SK-N-SH (cell line): Measurements from ENCODE around the gene MAP2K5. TPM values are rescaled to one million over a fixed set of nuclear protein-coding genes. Genes with fewer than 3 reads are reported as not detected.

ENCODE experiments used
- CTCF ChIA-PET: fragments of 300-600, 350-600 bp; formaldehyde crosslinking; extraction: SDS; loops from one replicate; lab custom pipeline; 2021; lab: Yijun Ruan, JAX
- POLR2A ChIA-PET: fragments of 350-600 bp; sonication (Branson Sonifier 250); formaldehyde crosslinking; extraction: SDS; loops from one replicate; lab custom pipeline; 2020; ENCODE audit warnings: antibody characterized with exemption, inconsistent platforms; lab: Yijun Ruan, JAX
- DNase-seq: peaks from one replicate; pipeline ENCODE4 v3.0.0; 2012
- H2AFZ ChIP-seq: fragments of 200-600 bp; sonication (generic); 2 replicates; pipeline ENCODE4 v1.8.1; 2016; ENCODE audit warnings: antibody characterized with exemption, mild to moderate bottlenecking, low read depth
- H3F3A ChIP-seq: fragments of 200-600 bp; sonication (generic); replicated peaks from 2 replicates; pipeline ENCODE3; 2016; ENCODE audit warnings: antibody characterized with exemption, mild to moderate bottlenecking; ENCODE audit not compliant: insufficient read depth
- H3K27ac ChIP-seq, 2 experiments: fragments of 200-500 bp in 1 of 2; fragments of 200-600 bp in 1 of 2; sonication (Bioruptor generic) in 1 of 2; sonication (generic), shearing (Covaris generic) in 1 of 2; 2 replicates each; pipeline versions ENCODE4 v1.5.1 to v1.6.1; 2014 to 2016; ENCODE audit warnings: low read depth in 2 of 2, inconsistent platforms in 1 of 2, low read length in 1 of 2, mild to moderate bottlenecking in 1 of 2, mixed read lengths in 1 of 2
- H3K27me3 ChIP-seq: fragments of 200-600 bp; sonication (generic), shearing (Covaris generic); 2 replicates; pipeline ENCODE4 v1.6.1; 2016; ENCODE audit warnings: mixed run types; ENCODE audit not compliant: insufficient read depth
- H3K36me3 ChIP-seq, 2 experiments: fragments of 200-500 bp in 1 of 2; fragments of 200-600 bp in 1 of 2; sonication (Bioruptor generic) in 1 of 2; sonication (generic) in 1 of 2; replicated peaks in 1 of 2; 2 replicates each; pipeline versions ENCODE3 to v1.5.1; 2014 to 2016; ENCODE audit warnings: low read length in 1 of 2, mild to moderate bottlenecking in 1 of 2; ENCODE audit not compliant: insufficient read depth in 2 of 2, control insufficient read depth in 1 of 2
- H3K4me1 ChIP-seq, 2 experiments: fragments of 200-500 bp in 1 of 2; fragments of 200-600 bp in 1 of 2; sonication (Bioruptor generic) in 1 of 2; sonication (generic), shearing (Covaris generic) in 1 of 2; 2 replicates each; pipeline versions ENCODE4 v1.5.1 to v1.6.1; 2014 to 2016; ENCODE audit warnings: low read depth in 1 of 2, low read length in 1 of 2, mixed run types in 1 of 2; ENCODE audit not compliant: insufficient read depth in 2 of 2, control insufficient read depth in 1 of 2
- H3K4me2 ChIP-seq: fragments of 200-600 bp; sonication (generic), shearing (Covaris generic); 2 replicates; pipeline ENCODE4 v1.6.1; 2017; ENCODE audit warnings: mixed run types
- H3K4me3 ChIP-seq, 2 experiments: fragments of 200-500 bp in 1 of 2; fragments of 200-600 bp in 1 of 2; sonication (Bioruptor generic) in 1 of 2; sonication (generic), shearing (Covaris generic) in 1 of 2; 2 replicates each; pipeline versions ENCODE4 v1.5.1 to v1.8.1; 2014 to 2016; ENCODE audit warnings: low read depth in 2 of 2, inconsistent platforms in 1 of 2, low read length in 1 of 2, mild to moderate bottlenecking in 1 of 2, mixed read lengths in 1 of 2, moderate library complexity in 1 of 2
- H3K79me2 ChIP-seq: fragments of 200-600 bp; sonication (generic); 2 replicates; pipeline ENCODE4 v1.8.1; 2017; ENCODE audit warnings: mild to moderate bottlenecking; ENCODE audit not compliant: insufficient read depth
- H3K9ac ChIP-seq: fragments of 200-600 bp; sonication (generic); 2 replicates; pipeline ENCODE4 v1.6.1; 2017; ENCODE audit warnings: mixed run types
- H3K9me2 ChIP-seq: fragments of 200-600 bp; sonication (generic); 2 replicates; pipeline ENCODE4 v1.6.1; 2017; ENCODE audit warnings: mixed run types
- H3K9me3 ChIP-seq: fragments of 200-600 bp; sonication (generic); 2 replicates; pipeline ENCODE4 v1.6.1; 2017; ENCODE audit warnings: mixed run types, mild to moderate bottlenecking, moderate library complexity
- H4K20me1 ChIP-seq: fragments of 200-600 bp; sonication (generic); 2 replicates; pipeline ENCODE4 v1.6.1; 2017; ENCODE audit warnings: mild to moderate bottlenecking, mixed run types; ENCODE audit not compliant: insufficient read depth
- ELF1 ChIP-seq: IDR thresholded peaks from 2 replicates; pipeline ENCODE4 v1.4.0; 2012
- EP300 ChIP-seq, 2 experiments: IDR thresholded peaks; 2 replicates each; pipeline versions ENCODE4 v1.4.0 to v1.6.1; 2012; ENCODE audit warnings: borderline replicate concordance in 1 of 2, low read depth in 1 of 2, low read length in 1 of 2
- FOSL2 ChIP-seq: IDR thresholded peaks from 2 replicates; pipeline ENCODE4 v1.4.0; 2012; ENCODE audit warnings: low read depth, mild to moderate bottlenecking, moderate library complexity, borderline replicate concordance
- FOXM1 ChIP-seq: IDR thresholded peaks from 2 replicates; pipeline ENCODE4 v1.4.0; 2012; ENCODE audit warnings: low read depth, mild to moderate bottlenecking
- GABPA ChIP-seq: IDR thresholded peaks from 2 replicates; pipeline ENCODE4 v1.4.0; 2012; ENCODE audit warnings: low read depth, mild to moderate bottlenecking
- NRF1 ChIP-seq: IDR thresholded peaks from 2 replicates; pipeline ENCODE4 v1.6.1; 2012; ENCODE audit warnings: low read depth, mild to moderate bottlenecking, low read length
- POLR2AphosphoS5 ChIP-seq: IDR thresholded peaks from 2 replicates; pipeline ENCODE4 v1.6.1; 2012; ENCODE audit warnings: low read depth, low read length
- RCOR1 ChIP-seq: fragments of 150-350 bp; IDR thresholded peaks from 2 replicates; pipeline ENCODE4 v1.6.1; 2017; ENCODE audit warnings: antibody characterized with exemption, low read length
- REST ChIP-seq: IDR thresholded peaks from 2 replicates; pipeline ENCODE4 v1.6.1; 2012; ENCODE audit warnings: mild to moderate bottlenecking, low read depth, low read length, moderate library complexity
- RFX5 ChIP-seq: IDR thresholded peaks from 2 replicates; pipeline ENCODE4 v1.6.1; 2012; ENCODE audit warnings: mild to moderate bottlenecking, improper control_type of control experiment, low read length
- TEAD4 ChIP-seq: IDR thresholded peaks from 2 replicates; pipeline ENCODE4 v1.4.0; 2012; ENCODE audit warnings: mild to moderate bottlenecking, borderline replicate concordance; ENCODE audit not compliant: insufficient read depth
- USF2 ChIP-seq: fragments of 150-350 bp; IDR thresholded peaks from 2 replicates; pipeline ENCODE4 v1.6.1; 2017; ENCODE audit warnings: antibody characterized with exemption, low read length, low read depth, borderline replicate concordance
- YY1 ChIP-seq: IDR thresholded peaks from 2 replicates; pipeline ENCODE4 v1.4.0; 2012; ENCODE audit warnings: low read depth, mild to moderate bottlenecking
- WGBS: methylation state at CpG from one replicate; pipeline ENCODE4 v1.1.6; 2017; ENCODE audit warnings: low lambda C conversion rate; 5-methylcytosine and 5-hydroxymethylcytosine counted together
- polyA plus RNA-seq, 3 experiments: library from polyadenylated mRNA; depleted of rRNA; stranded (reverse); fragments of >200 nt; gene quantifications; 2 replicates each; pipeline ENCODE4 v1.2.3, GENCODE V29; 2012
- TF ChIP-seq, protein P1 (sequence below): fragments of 200-600 bp; sonication (generic); IDR thresholded peaks from 2 replicates; pipeline ENCODE4 v1.6.1; 2017; ENCODE audit warnings: antibody characterized with exemption, mild to moderate bottlenecking, moderate library complexity
- TF ChIP-seq, protein P2 (sequence below): fragments of 150-350 bp; IDR thresholded peaks from 2 replicates; pipeline ENCODE4 v1.6.1; 2016; ENCODE audit warnings: mild to moderate bottlenecking, low read depth, low read length

MAP2K5 gene
- polyA plus RNA-seq, 1 of the 3 experiments (the other 2 are of a cell fraction), result 6.2 TPM

DNA sequence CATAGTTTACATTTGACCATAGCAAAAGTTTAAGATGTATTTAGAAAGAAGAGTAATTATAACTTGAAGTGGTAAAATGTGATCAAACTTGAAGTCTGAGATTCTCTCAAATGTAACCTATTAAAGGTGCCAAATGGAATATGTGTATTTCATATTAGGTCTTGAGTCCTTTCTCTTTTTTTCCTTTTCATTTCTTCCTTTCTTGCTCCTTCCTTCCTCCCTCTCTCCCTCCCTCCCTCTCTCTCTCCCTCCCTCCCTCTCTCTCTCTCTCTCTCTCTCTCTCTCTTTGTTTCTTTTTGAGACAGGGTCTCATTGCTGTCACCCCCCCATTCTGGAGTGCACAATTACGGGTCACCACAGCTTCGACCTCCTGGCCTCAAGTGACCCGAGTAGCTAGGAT lies 47.7 kb downstream of the MAP2K5 start:
- WGBS, result 89% methylated on average over 3 of the region's 3 CpGs
- no peak overlapping the region for H3K9ac ChIP-seq
- ChIA-PET POLR2A (no interaction called here), CTCF (interaction anchor here (0.9 kb wide), 1 partner anchor 245 kb away, joined by 3 read pairs; no protein-coding TSS in a partner anchor)
- H3K4me3 ChIP-seq, result no peak overlapping the region
- no peaks in the 10 kb centered on the region for H3K79me2 ChIP-seq
- TF ChIP-seq RFX5 (no peak), YY1 (no peak), NRF1 (no peak), RCOR1 (no peak), REST (no peak), GABPA (no peak), FOSL2 (no peak), TEAD4 (no peak), ELF1 (no peak), POLR2AphosphoS5 (no peak), FOXM1 (no peak), EP300 (IDR thresholded peaks at IDR 0.05; ENCODE audit: borderline replicate concordance in 1 of 2, low read depth in 1 of 2, low read length in 1 of 2) (no peak), USF2 (no peak)
- TF ChIP-seq, protein P1, sequence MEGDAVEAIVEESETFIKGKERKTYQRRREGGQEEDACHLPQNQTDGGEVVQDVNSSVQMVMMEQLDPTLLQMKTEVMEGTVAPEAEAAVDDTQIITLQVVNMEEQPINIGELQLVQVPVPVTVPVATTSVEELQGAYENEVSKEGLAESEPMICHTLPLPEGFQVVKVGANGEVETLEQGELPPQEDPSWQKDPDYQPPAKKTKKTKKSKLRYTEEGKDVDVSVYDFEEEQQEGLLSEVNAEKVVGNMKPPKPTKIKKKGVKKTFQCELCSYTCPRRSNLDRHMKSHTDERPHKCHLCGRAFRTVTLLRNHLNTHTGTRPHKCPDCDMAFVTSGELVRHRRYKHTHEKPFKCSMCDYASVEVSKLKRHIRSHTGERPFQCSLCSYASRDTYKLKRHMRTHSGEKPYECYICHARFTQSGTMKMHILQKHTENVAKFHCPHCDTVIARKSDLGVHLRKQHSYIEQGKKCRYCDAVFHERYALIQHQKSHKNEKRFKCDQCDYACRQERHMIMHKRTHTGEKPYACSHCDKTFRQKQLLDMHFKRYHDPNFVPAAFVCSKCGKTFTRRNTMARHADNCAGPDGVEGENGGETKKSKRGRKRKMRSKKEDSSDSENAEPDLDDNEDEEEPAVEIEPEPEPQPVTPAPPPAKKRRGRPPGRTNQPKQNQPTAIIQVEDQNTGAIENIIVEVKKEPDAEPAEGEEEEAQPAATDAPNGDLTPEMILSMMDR, result no peak
- TF ChIP-seq, protein P2, sequence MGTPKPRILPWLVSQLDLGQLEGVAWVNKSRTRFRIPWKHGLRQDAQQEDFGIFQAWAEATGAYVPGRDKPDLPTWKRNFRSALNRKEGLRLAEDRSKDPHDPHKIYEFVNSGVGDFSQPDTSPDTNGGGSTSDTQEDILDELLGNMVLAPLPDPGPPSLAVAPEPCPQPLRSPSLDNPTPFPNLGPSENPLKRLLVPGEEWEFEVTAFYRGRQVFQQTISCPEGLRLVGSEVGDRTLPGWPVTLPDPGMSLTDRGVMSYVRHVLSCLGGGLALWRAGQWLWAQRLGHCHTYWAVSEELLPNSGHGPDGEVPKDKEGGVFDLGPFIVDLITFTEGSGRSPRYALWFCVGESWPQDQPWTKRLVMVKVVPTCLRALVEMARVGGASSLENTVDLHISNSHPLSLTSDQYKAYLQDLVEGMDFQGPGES, result no peak
- no peaks in the 10 kb centered on the region for H3F3A ChIP-seq
- H3K9me3 ChIP-seq, result no peaks in the 10 kb centered on the region
- H3K4me1 ChIP-seq, result peaks cover 4 to 7% of the 10 kb centered on the region in 2 experiments; a peak in 1 of 4 replicates
- no peak for DNase-seq
- no peaks in the 10 kb centered on the region for H3K27me3 ChIP-seq
- no peaks in the 10 kb centered on the region for H3K9me2 ChIP-seq
- H3K27ac ChIP-seq, result no peak overlapping the region
- H4K20me1 ChIP-seq, result no peaks in the 10 kb centered on the region
- peaks cover 13 to 32% of the 10 kb centered on the region in 2 experiments for H3K36me3 ChIP-seq
- H3K4me2 ChIP-seq, result no peak overlapping the region
- no peak overlapping the region for H2AFZ ChIP-seq
